K562 (cell line): ENCODE results near the gene SNRNP70. TPM values are rescaled to one million over a fixed set of nuclear protein-coding genes. Genes with fewer than 3 reads are reported as not detected.
"Not testable (repeated sequence)": the region's sequence is repeated elsewhere in the genome, so short reads cannot be mapped to it uniquely, and the experiment has no call there.

Experiments used
- ATAC-seq: fragments of 200-7000 bp; cut with Tn5 transposase; 3 replicates; pipeline ENCODE4 v1.9.1; 2020; ENCODE audit warnings: moderate library complexity
- BruUV-seq: library from RNA; stranded (reverse); fragments of 400-500 nt; replicated peaks from 2 replicates; lab custom pipeline; 2021; lab: Mats Ljungman, UMichigan
- CTCF ChIA-PET: fragments of 300-600 bp; formaldehyde crosslinking; extraction: SDS; loops from one replicate; lab custom pipeline; 2021; ENCODE audit warnings: low intra/inter-chr PET ratio; lab: Yijun Ruan, JAX
- POLR2A ChIA-PET: fragments of 300-600, 350-650 bp; sonication (Branson Sonifier 250); formaldehyde crosslinking; extraction: SDS; loops from one replicate; lab custom pipeline; 2021; ENCODE audit warnings: antibody characterized with exemption, inconsistent platforms; lab: Yijun Ruan, JAX
- DNase-seq, 4 experiments: peaks; one replicate each; pipeline versions ENCODE4 v3.0.0 to v3.0.0-alpha.2; 2011 to 2018; ENCODE audit warnings: low spot score in 3 of 4, mixed read lengths in 3 of 4; ENCODE audit errors: extremely low read depth in 1 of 4
- FAIRE-seq: peaks from 2 replicates; lab custom pipeline; 2011; peaks lifted over from hg19 to GRCh38; lab: Jason Lieb, UNC
- H2AFZ ChIP-seq: 2 replicates; pipeline ENCODE4 v1.6.0; 2011; ENCODE audit warnings: low read depth, low read length, control low read depth, inconsistent platforms
- H3K27ac ChIP-seq: fragments of 200-600 bp; 3 replicates; pipeline ENCODE4 v1.8.0; 2011; ENCODE audit warnings: low read depth, mild to moderate bottlenecking, control low read depth, inconsistent platforms, low read length, moderate library complexity, mixed read lengths; ENCODE audit errors: extremely low read depth
- H3K27me3 ChIP-seq, 2 experiments: fragments of 300-600 bp in 1 of 2; 2 replicates in 1 of 2; 3 replicates in 1 of 2; pipeline versions ENCODE4 v1.6.0 to v1.8.0; 2011; ENCODE audit warnings: inconsistent platforms in 2 of 2, low read length in 2 of 2, mild to moderate bottlenecking in 1 of 2, mixed read lengths in 1 of 2, moderate library complexity in 1 of 2; ENCODE audit not compliant: control insufficient read depth in 2 of 2, insufficient read depth in 2 of 2
- H3K36me3 ChIP-seq: fragments of 300-600 bp; 3 replicates; pipeline ENCODE4 v1.8.0; 2011; ENCODE audit warnings: mild to moderate bottlenecking, low read length, inconsistent platforms; ENCODE audit not compliant: control insufficient read depth, insufficient read depth
- H3K4me1 ChIP-seq, 2 experiments: fragments of 200-600 bp in 1 of 2; replicated peaks in 1 of 2; 2 replicates in 1 of 2; 3 replicates in 1 of 2; pipeline versions ENCODE4 v1.5.1 to v1.8.0; 2011; ENCODE audit warnings: inconsistent platforms in 2 of 2, low read length in 2 of 2, mild to moderate bottlenecking in 1 of 2, mixed read lengths in 1 of 2, moderate library complexity in 1 of 2; ENCODE audit not compliant: control insufficient read depth in 2 of 2, insufficient read depth in 2 of 2
- H3K4me2 ChIP-seq: 2 replicates; pipeline ENCODE4 v1.6.1; 2011; ENCODE audit warnings: low read length, control low read depth, inconsistent platforms, mixed read lengths; ENCODE audit not compliant: insufficient read depth
- H3K4me3 ChIP-seq: fragments of 200-600 bp; sonication (generic), shearing (Covaris generic); 2 replicates; pipeline ENCODE4 v1.5.1; 2016; ENCODE audit warnings: control low read depth, inconsistent platforms
- H3K79me2 ChIP-seq: fragments of 200-600 bp; 3 replicates; pipeline ENCODE4 v1.8.0; 2011; ENCODE audit warnings: low read length, inconsistent platforms; ENCODE audit not compliant: control insufficient read depth, insufficient read depth
- H3K9ac ChIP-seq, 2 experiments: 2 replicates each; pipeline versions ENCODE4 v1.6.0 to v1.6.1; 2011; ENCODE audit warnings: low read depth in 2 of 2, low read length in 2 of 2, control low read depth in 1 of 2, inconsistent platforms in 1 of 2, mild to moderate bottlenecking in 1 of 2, mixed read lengths in 1 of 2; ENCODE audit not compliant: insufficient read depth in 1 of 2
- H3K9me1 ChIP-seq: one replicate; pipeline ENCODE4 v1.6.0; 2011; ENCODE audit warnings: inconsistent platforms, mild to moderate bottlenecking, low read length, moderate library complexity; ENCODE audit not compliant: control insufficient read depth, insufficient read depth
- H3K9me3 ChIP-seq: replicated peaks from 2 replicates; pipeline ENCODE4 v1.5.1; 2011; ENCODE audit warnings: low read depth, low read length, inconsistent platforms; ENCODE audit not compliant: control insufficient read depth, insufficient read depth
- H4K20me1 ChIP-seq: replicated peaks from 2 replicates; pipeline ENCODE4 v1.6.1; 2011; ENCODE audit warnings: low read length, inconsistent platforms, mixed read lengths; ENCODE audit not compliant: control insufficient read depth, insufficient read depth
- CEBPB ChIP-seq: fragments of 450-650 bp; IDR thresholded peaks from 2 replicates; pipeline ENCODE4 v1.6.1; 2016; ENCODE audit warnings: missing genetic modification characterization, missing compliant biosample characterization
- CEBPG ChIP-seq, 3 experiments: fragments of 200-800 bp in 1 of 3; sonication (Bioruptor generic) in 1 of 3; sonication (generic) in 1 of 3; formaldehyde crosslinking in 1 of 3; IDR thresholded peaks in 2 of 3; conservative IDR thresholded peaks in 1 of 3; 2 replicates each; pipeline versions ENCODE4 v1.6.1 to v1.8.0; 2016 to 2022; ENCODE audit warnings: missing compliant biosample characterization in 2 of 3, missing genetic modification characterization in 2 of 3, mild to moderate bottlenecking in 1 of 3, missing genetic modification reagents in 1 of 3
- NFIC ChIP-seq: fragments of 450-650 bp; IDR thresholded peaks from 2 replicates; pipeline ENCODE4 v1.6.1; 2017; ENCODE audit warnings: mild to moderate bottlenecking, inconsistent platforms
- ZNF384 ChIP-seq: IDR thresholded peaks from 2 replicates; pipeline ENCODE4 v1.6.1; 2012; ENCODE audit warnings: low read depth, low read length, improper control_type of control experiment
- WGBS: fragments of 100-300 bp; shearing (Covaris generic); methylation state at CpG from one replicate; pipeline ENCODE4 v1.1.6; 2016; ENCODE audit warnings: low coverage, mixed read lengths; ENCODE audit not compliant: insufficient coverage; ENCODE audit errors: missing lambda C conversion rate; 5-methylcytosine and 5-hydroxymethylcytosine counted together
- in situ Hi-C: fragments of 300-500 bp; cut with MboI; formaldehyde crosslinking; loops from 4 replicates; pipeline ENCODE4 v1.15.0; 2018; ENCODE audit warnings: inconsistent platforms, mixed read lengths
- intact Hi-C: fragments of 100-400 bp; cut with micrococcal nuclease; formaldehyde crosslinking; loops from 2 replicates; pipeline ENCODE4 v1.14.2; 2022
- polyA plus RNA-seq, 8 experiments: library from polyadenylated mRNA; depleted of rRNA in 4 of 8; stranded (reverse) in 5 of 8; unstranded in 3 of 8; fragments of >200 nt; fragmentation: Nextera tagmentation in 2 of 8; fragmentation: Illumina TruSeq in 1 of 8; extraction: Ambion mirVana in 2 of 8; extraction: Trizol in 1 of 8; gene quantifications; 2 replicates each; pipeline versions ENCODE4 v1.2.1 to v1.2.3, GENCODE V29; 2011 to 2014; ENCODE audit warnings: inconsistent platforms in 1 of 8, missing spikeins in 1 of 8
- total RNA-seq, 7 experiments: library from RNA; depleted of rRNA in 6 of 7; stranded (reverse); fragments of >200 nt in 6 of 7; fragmentation: Illumina TruSeq in 2 of 7; extraction: Trizol in 2 of 7; gene quantifications; 2 replicates each; pipeline versions ENCODE4 v1.2.1 to v1.2.3, GENCODE V29; 2011 to 2021; ENCODE audit warnings: low replicate concordance in 1 of 7

The SNRNP70 gene
- total and polyA plus RNA-seq, 9 of the 15 experiments (the other 6 are each of a cell fraction or from before 2014, with no cell fraction given): 2.8 to 496 (median 136) TPM

- intact Hi-C loops, DNase-seq, H3K9ac ChIP-seq, H3K36me3 ChIP-seq, H3K4me3 ChIP-seq, H2AFZ ChIP-seq, H3K9me1 ChIP-seq, H4K20me1 ChIP-seq, H3K4me2 ChIP-seq, H3K27me3 ChIP-seq, POLR2A ChIA-PET, CTCF ChIA-PET, BruUV-seq, FAIRE-seq, in situ Hi-C loops, ATAC-seq, H3K27ac ChIP-seq, H3K9me3 ChIP-seq: not testable (repeated sequence)
- Histone ChIP-seq H3K4me1 (peaks cover 14 to 49% of the 10 kb centered on the region in 2 experiments), H3K79me2 (peaks cover 14% of the 10 kb centered on the region; the same call in 2 of the 3 replicates)
- TF ChIP-seq ZNF384: 0 out of 2 replicates have a peak, but pooled peaks have one; percentile 23
- peak; percentile 53 for TF ChIP-seq NFIC
- 81% methylated on average over 5 of the region's 10 CpGs for WGBS
Measured at GRCh38 chr19:49121841-49122240, 36.6 kb downstream of the SNRNP70 start.

- DNase-seq; H3K79me2 ChIP-seq; H2AFZ ChIP-seq; FAIRE-seq; POLR2A ChIA-PET; ATAC-seq; in situ Hi-C loops; H3K27ac ChIP-seq; H3K9me3 ChIP-seq; CTCF ChIA-PET; H3K36me3 ChIP-seq; intact Hi-C loops; H3K4me2 ChIP-seq; BruUV-seq; H3K9me1 ChIP-seq; H4K20me1 ChIP-seq; H3K9ac ChIP-seq; H3K4me3 ChIP-seq; H3K27me3 ChIP-seq; TF ChIP-seq CEBPG (tag; conservative IDR thresholded peaks at IDR 0.05 in 1 of 2, IDR thresholded peaks at IDR 0.05 in 1 of 2): not testable (repeated sequence)
- TF ChIP-seq CEBPB (tag): peak; percentile 42; the same call in 1 of the 2 replicates
- peak; percentile 11; the same call in 1 of the 2 replicates for TF ChIP-seq CEBPG (CRISPR knock-in tag; IDR thresholded peaks at IDR 0.05)
- peaks cover 6 to 42% of the 10 kb centered on the region in 2 experiments for H3K4me1 ChIP-seq
- WGBS: 87% methylated on average over 11 of the region's 11 CpGs
Measured at GRCh38 chr19:49123285-49123684, 38.0 kb downstream of the SNRNP70 start.
